ENCODE results near the gene CCDC200. TPM values are rescaled to one million over a fixed set of nuclear protein-coding genes. Genes with fewer than 3 reads are reported as not detected.
A peak's percentile ranks its signal among the peaks of the same experiment; 100 is the strongest.
"Not testable (repeated sequence)": the region's sequence is repeated elsewhere in the genome, so short reads cannot be mapped to it uniquely, and the experiment has no call there.

CCDC200 gene
- total RNA-seq (2016; rRNA removed; fragmentation: Illumina TruSeq; extraction: Trizol) (not detected in 2 replicates), polyA plus RNA-seq (2011; rRNA removed) (not detected in 2 replicates), polyA minus RNA-seq (2011; rRNA and poly(A)+ RNA removed; ENCODE audit: low replicate concordance) (0.28 and 0.48 TPM in 2 replicates), Bru-seq, nascent RNA (percentile 13 among the genes with signal in this experiment), BruChase-seq, experiment 1, labeled RNA remaining after a 6-hour chase (percentile 21 among the genes with signal in this experiment), BruChase-seq, experiment 2, labeled RNA remaining after a 2-hour chase (percentile 18 among the genes with signal in this experiment)
- total RNA-seq (2016; cell fraction: cytosol; rRNA removed; fragmentation: Illumina TruSeq; extraction: Trizol; ENCODE audit: low read depth): not detected in 2 replicates
- not detected in 2 replicates for total RNA-seq (2016; cell fraction: insoluble cytoplasmic fraction; rRNA removed; fragmentation: Illumina TruSeq; extraction: Trizol)
- not detected in 2 replicates for total RNA-seq (2016; cell fraction: membrane; rRNA removed; fragmentation: Illumina TruSeq; extraction: Trizol)
- total RNA-seq (2016; cell fraction: nucleus; rRNA removed; fragmentation: Illumina TruSeq; extraction: Trizol): not detected in 2 replicates
- polyA plus RNA-seq (2011; cell fraction: cytosol; rRNA removed): not detected in 2 replicates
- polyA plus RNA-seq (2011; cell fraction: nucleus; rRNA removed): 0.35 TPM in 1 of 2 replicates, not detected in the other
- 3.0 and 6.9 TPM in 2 replicates for polyA plus RNA-seq (2012)
- polyA plus RNA-seq (2016; cell fraction: cytosol; fragmentation: Illumina TruSeq; extraction: Trizol; ENCODE audit: low read depth): not detected in 2 replicates
- not detected in 2 replicates for polyA plus RNA-seq (2016; cell fraction: insoluble cytoplasmic fraction; fragmentation: Illumina TruSeq; extraction: Trizol; ENCODE audit: low read depth)
- polyA plus RNA-seq (2016; cell fraction: membrane; fragmentation: Illumina TruSeq; extraction: Trizol; ENCODE audit: low read depth): not detected in 2 replicates
- polyA plus RNA-seq (2016; cell fraction: nucleus; fragmentation: Illumina TruSeq; extraction: Trizol; ENCODE audit: insufficient read depth, low read depth): not detected in 2 replicates
- polyA minus RNA-seq (2011; cell fraction: cytosol; rRNA and poly(A)+ RNA removed): not detected in 2 replicates
- polyA minus RNA-seq (2011; cell fraction: nucleus; rRNA and poly(A)+ RNA removed): 1.3 and 1.6 TPM in 2 replicates
- long read RNA-seq, experiment 1: 0 reads
- long read RNA-seq, experiment 2, partial matches to known transcripts: 0 of 1 reads
- long read RNA-seq, experiment 2, other reads (novel, unspliced or antisense): 1 of 1 reads

- in situ Hi-C loops (cut with HindIII; ENCODE audit: extremely low pct_ligation_motif_present, low pct_unique_long_range_greater_than_20kb); H3K79me2 ChIP-seq (ENCODE audit: insufficient read depth, low read length); intact Hi-C loops (cut with micrococcal nuclease; ENCODE audit: unreplicated experiment); DNase-seq (ENCODE audit: low spot score); H3K4me2 ChIP-seq (ENCODE audit: low read depth, low read length); H3K4me1 ChIP-seq (ENCODE audit: insufficient read depth, low read length); H4K20me1 ChIP-seq (ENCODE audit: insufficient read depth, low read length); H3K9me3 ChIP-seq (ENCODE audit: low read length); BruUV-seq (replicated peaks); H3K27me3 ChIP-seq (ENCODE audit: control insufficient read depth in 1 of 2, insufficient read depth in 2 of 2, low read length in 2 of 2); CTCF ChIA-PET (ENCODE audit: low intra/inter-chr PET ratio, low total read pairs); H3K4me3 ChIP-seq (replicated peaks in 1 of 3; ENCODE audit: insufficient read depth in 1 of 3, low read depth in 2 of 3, low read length in 3 of 3); POLR2A ChIA-PET; H3K27ac ChIP-seq (ENCODE audit: extremely low read length, insufficient read depth, low read length); H2AFZ ChIP-seq (ENCODE audit: low read length); FAIRE-seq; H3K9ac ChIP-seq (ENCODE audit: insufficient read depth, low read depth, low read length): not testable (repeated sequence)
- H3K36me3 ChIP-seq (replicated peaks in 1 of 2; ENCODE audit: control insufficient read depth in 1 of 2, insufficient read depth in 2 of 2, low read length in 2 of 2): peaks cover 10 to 23% of the 10 kb centered on the region in 2 experiments
- peak; percentile 11 for ATAC-seq
- no CpG with 5 or more reads among the region's 7 CpGs for WGBS (ENCODE audit: low lambda C conversion rate)
Measured at GRCh38 chr17:43228020-43228782, at the start of gene CCDC200. CCDC200 (minus strand) TSS chr17:43228623; CDS start chr17:43228554, 69 bp downstream.

GRCh38 chr17:43272914-43273313 lies 44.5 kb upstream of the CCDC200 start:
- H3K4me3 ChIP-seq (replicated peaks in 1 of 3; ENCODE audit: insufficient read depth in 1 of 3, low read depth in 2 of 3, low read length in 3 of 3); POLR2A ChIA-PET; H4K20me1 ChIP-seq (ENCODE audit: insufficient read depth, low read length); in situ Hi-C loops (cut with HindIII; ENCODE audit: extremely low pct_ligation_motif_present, low pct_unique_long_range_greater_than_20kb); H3K4me2 ChIP-seq (ENCODE audit: low read depth, low read length); H2AFZ ChIP-seq (ENCODE audit: low read length); H3K9me3 ChIP-seq (ENCODE audit: low read length); CTCF ChIA-PET (ENCODE audit: low intra/inter-chr PET ratio, low total read pairs); ATAC-seq; H3K9ac ChIP-seq (ENCODE audit: insufficient read depth, low read depth, low read length); DNase-seq (ENCODE audit: low spot score); H3K4me1 ChIP-seq (ENCODE audit: insufficient read depth, low read length); H3K27me3 ChIP-seq (ENCODE audit: control insufficient read depth in 1 of 2, insufficient read depth in 2 of 2, low read length in 2 of 2); H3K79me2 ChIP-seq (ENCODE audit: insufficient read depth, low read length); FAIRE-seq; intact Hi-C loops (cut with micrococcal nuclease; ENCODE audit: unreplicated experiment); H3K36me3 ChIP-seq (replicated peaks in 1 of 2; ENCODE audit: control insufficient read depth in 1 of 2, insufficient read depth in 2 of 2, low read length in 2 of 2); H3K27ac ChIP-seq (ENCODE audit: extremely low read length, insufficient read depth, low read length): not testable (repeated sequence)
- no CpG with 5 or more reads among the region's 30 CpGs for WGBS (ENCODE audit: low lambda C conversion rate)
- BruUV-seq (replicated peaks): TSS peak; percentile 100

DNA sequence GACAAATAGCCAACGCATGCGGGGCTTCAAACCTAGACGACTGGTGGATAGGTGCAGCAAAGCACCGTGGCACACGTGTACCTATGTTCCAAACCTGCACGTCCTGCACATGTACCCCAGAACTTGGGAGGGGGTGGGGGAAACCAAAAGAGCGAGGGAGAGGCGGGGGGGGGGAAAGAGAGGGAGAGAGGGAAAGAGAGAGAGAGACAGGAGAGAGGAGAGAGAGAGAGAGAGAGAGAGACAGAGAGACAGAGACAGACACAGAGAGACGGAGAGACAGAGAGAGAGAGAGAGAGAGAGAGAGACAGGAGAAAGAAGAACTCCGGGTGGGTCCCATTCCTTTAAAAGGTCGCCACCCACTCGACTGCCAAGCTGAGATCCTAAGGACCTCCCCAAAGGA lies 44.1 kb upstream of the CCDC200 start:
- intact Hi-C loops (cut with micrococcal nuclease; ENCODE audit: unreplicated experiment); H3K4me1 ChIP-seq (ENCODE audit: insufficient read depth, low read length); H3K4me2 ChIP-seq (ENCODE audit: low read depth, low read length); H3K27ac ChIP-seq (ENCODE audit: extremely low read length, insufficient read depth, low read length); H3K36me3 ChIP-seq (replicated peaks in 1 of 2; ENCODE audit: control insufficient read depth in 1 of 2, insufficient read depth in 2 of 2, low read length in 2 of 2); BruUV-seq (replicated peaks); H2AFZ ChIP-seq (ENCODE audit: low read length); H3K27me3 ChIP-seq (ENCODE audit: control insufficient read depth in 1 of 2, insufficient read depth in 2 of 2, low read length in 2 of 2); H3K79me2 ChIP-seq (ENCODE audit: insufficient read depth, low read length); FAIRE-seq; H3K4me3 ChIP-seq (replicated peaks in 1 of 3; ENCODE audit: insufficient read depth in 1 of 3, low read depth in 2 of 3, low read length in 3 of 3); DNase-seq (ENCODE audit: low spot score); POLR2A ChIA-PET; ATAC-seq; CTCF ChIA-PET (ENCODE audit: low intra/inter-chr PET ratio, low total read pairs); H3K9ac ChIP-seq (ENCODE audit: insufficient read depth, low read depth, low read length); in situ Hi-C loops (cut with HindIII; ENCODE audit: extremely low pct_ligation_motif_present, low pct_unique_long_range_greater_than_20kb); H3K9me3 ChIP-seq (ENCODE audit: low read length); H4K20me1 ChIP-seq (ENCODE audit: insufficient read depth, low read length): not testable (repeated sequence)
- WGBS (ENCODE audit: low lambda C conversion rate): 10% methylated on average over 3 of the region's 12 CpGs

All from HepG2 (cell line).